Muscle layer of colon (tissue), 2 donors: ENCODE results near the gene RAB3C.
A peak's percentile ranks its signal among the peaks of the same experiment; 100 is the strongest.

ENCODE experiments used
- H3K27ac ChIP-seq: one replicate; pipeline ENCODE4 v1.7.0; 2013; ENCODE audit warnings: low read depth, mild to moderate bottlenecking, low read length, moderate library complexity
- H3K27me3 ChIP-seq, 2 donors: one replicate each; pipeline ENCODE4 v1.7.0; 2013; ENCODE audit warnings: low read length in 2 of 2, mild to moderate bottlenecking in 2 of 2; ENCODE audit not compliant: insufficient read depth in 2 of 2, control insufficient read depth in 1 of 2
- H3K36me3 ChIP-seq: one replicate; pipeline ENCODE4 v1.7.0; 2013; ENCODE audit warnings: mild to moderate bottlenecking, low read length; ENCODE audit not compliant: insufficient read depth
- H3K4me1 ChIP-seq: one replicate; pipeline ENCODE4 v1.7.0; 2013; ENCODE audit warnings: mild to moderate bottlenecking, low read length; ENCODE audit not compliant: insufficient read depth
- H3K4me3 ChIP-seq, 2 donors: one replicate each; pipeline ENCODE4 v1.7.0; 2013; ENCODE audit warnings: low read length in 2 of 2, low read depth in 1 of 2, mild to moderate bottlenecking in 1 of 2, moderate library complexity in 1 of 2
- H3K9ac ChIP-seq: one replicate; pipeline ENCODE4 v1.7.0; 2013; ENCODE audit warnings: low read length
- H3K9me3 ChIP-seq: one replicate; pipeline ENCODE4 v1.7.0; 2013; ENCODE audit warnings: mild to moderate bottlenecking, low read length
- donor health status: abdominal sarcoma.
- donor health status: Adenocarcinoma of cecum.

Gene RAB3C

DNA sequence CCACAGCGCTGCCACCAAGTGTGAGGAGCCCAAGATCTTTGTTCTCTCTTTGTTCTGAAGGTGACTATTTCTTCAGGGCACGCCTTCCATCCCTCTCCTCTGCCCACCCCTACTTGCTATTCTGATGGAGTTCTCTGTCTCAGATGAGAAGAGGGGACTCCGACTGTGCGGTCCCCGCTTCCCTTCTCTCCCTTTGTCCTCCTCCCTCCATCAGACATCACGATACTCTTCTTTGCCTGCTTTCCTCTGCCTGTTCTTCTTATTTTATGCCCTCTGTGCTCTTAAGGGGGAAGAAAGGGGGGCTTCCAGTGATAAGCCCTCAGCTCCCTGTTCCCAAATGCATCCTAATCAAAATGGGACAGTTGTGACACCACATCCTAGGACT lies 307.8 kb downstream of the RAB3C start:
- Histone ChIP-seq H3K4me1 (no peaks in the 10 kb centered on the region), H3K27me3 (no peaks in the 10 kb centered on the region), H3K27ac (no peak overlapping the region), H3K9me3 (no peaks in the 10 kb centered on the region), H3K4me3 (no peak overlapping the region), H3K36me3 (no peaks in the 10 kb centered on the region), H3K9ac (no peak overlapping the region)

DNA sequence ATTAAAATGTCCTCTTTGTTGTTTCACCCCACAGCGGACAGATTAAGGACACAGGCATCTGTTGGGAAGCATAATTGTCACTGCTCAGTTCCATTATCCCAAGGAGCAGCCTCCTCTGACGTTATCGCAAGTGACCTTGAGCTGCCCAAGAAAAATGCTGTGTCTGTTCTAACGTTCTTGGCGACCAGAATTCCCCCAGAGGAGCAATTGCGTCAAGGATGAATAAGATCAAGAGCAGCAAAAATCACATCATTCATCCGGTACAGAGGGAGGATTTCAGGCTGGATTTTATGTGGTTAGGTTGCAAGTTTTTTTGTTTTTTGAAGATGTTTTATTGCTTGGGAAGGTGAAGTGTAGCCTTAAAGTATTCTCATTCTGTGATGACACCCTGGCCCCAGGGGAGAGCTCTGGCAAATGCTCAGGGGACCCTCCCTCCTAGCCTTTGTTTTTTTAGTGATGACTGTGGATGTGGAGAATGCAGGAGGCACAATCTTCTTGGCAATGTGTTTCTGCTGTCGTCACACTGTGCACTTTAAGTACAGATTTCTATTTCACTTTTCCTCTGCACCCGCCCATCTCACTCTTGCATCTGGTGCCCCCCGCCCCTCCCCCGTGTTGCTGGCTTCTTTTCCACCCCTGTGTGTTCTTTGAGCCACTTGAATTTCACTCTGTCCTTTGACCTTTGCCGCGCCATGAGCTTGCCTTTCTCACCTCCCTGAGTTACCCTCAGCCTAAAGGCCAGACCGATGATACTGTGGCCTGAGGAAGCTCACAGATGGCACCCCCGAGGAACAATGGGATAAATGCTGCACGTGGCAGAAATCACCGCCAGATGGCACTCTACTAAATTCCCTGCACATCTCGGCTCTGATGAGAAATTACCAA lies 308.5 kb downstream of the RAB3C start:
- no peak overlapping the region for H3K9ac ChIP-seq
- H3K27ac ChIP-seq, result no peak overlapping the region
- no peaks in the 10 kb centered on the region for H3K4me1 ChIP-seq
- H3K4me3 ChIP-seq, result peak overlapping the region in 1 of 2 donors; percentile 4
- H3K36me3 ChIP-seq, result no peaks in the 10 kb centered on the region
- no peaks in the 10 kb centered on the region for H3K27me3 ChIP-seq
- no peaks in the 10 kb centered on the region for H3K9me3 ChIP-seq

DNA sequence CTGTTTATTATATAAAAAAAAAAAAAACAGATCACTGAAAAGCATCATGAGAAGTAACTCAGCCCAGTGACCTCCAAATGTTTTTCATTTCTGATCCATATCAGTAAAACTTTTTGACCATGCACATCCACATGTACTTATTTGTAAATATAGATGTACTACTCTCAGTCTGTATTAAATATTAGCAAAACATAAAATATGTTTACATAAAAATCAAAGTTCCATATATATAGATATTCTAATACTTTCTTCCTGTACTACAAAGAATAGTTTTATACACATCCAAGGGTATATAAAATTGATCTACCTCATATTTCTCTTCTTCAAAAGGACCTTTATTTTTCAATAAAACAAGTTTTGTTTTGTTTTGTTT lies 309.1 kb downstream of the RAB3C start:
- Histone ChIP-seq H3K9ac (no peak overlapping the region), H3K4me3 (no peak overlapping the region), H3K27ac (no peak overlapping the region), H3K27me3 (no peaks in the 10 kb centered on the region), H3K4me1 (no peaks in the 10 kb centered on the region), H3K9me3 (no peaks in the 10 kb centered on the region), H3K36me3 (no peaks in the 10 kb centered on the region)

DNA sequence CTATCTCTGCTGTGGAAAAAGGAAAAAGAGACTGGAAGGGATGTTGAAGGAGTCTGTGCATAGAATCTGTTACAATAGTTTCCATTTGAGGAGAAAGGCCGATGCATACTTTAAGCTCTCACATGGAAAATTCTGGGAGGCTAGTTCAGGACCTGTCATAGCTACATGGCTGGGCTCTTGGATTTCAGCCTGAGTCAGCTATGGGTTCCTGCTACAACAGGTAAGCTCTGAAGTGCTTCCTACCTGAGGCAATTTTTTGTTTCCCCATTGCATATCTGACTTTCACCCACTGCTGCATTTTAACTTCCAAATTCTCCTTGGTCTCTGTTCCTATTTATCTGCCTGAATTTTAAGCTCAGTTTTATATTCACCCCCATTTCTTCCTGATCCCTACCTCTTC lies 310.7 kb downstream of the RAB3C start:
- Histone ChIP-seq H3K4me3 (no peak overlapping the region), H3K4me1 (no peaks in the 10 kb centered on the region), H3K9ac (no peak overlapping the region), H3K36me3 (no peaks in the 10 kb centered on the region), H3K27ac (no peak overlapping the region), H3K9me3 (no peaks in the 10 kb centered on the region), H3K27me3 (no peaks in the 10 kb centered on the region)

DNA sequence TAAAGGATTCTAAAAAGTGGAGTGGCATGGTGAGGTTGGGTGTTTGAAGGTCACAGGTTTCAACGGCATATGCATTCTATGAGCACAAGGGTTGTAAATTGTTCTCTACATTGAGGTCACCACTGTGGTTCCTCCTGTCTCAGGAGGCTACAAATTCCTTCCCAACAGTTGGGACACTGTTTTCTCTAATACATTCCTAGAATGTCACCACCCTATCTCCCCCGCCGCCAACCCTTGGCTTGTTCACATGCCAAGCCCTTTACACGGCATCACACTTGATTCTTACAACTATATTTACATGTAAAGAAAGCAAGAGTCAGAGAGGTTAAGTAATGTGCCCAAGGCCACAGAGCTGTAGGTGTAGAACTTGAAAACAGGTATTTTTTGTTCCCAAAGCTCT lies 315.1 kb downstream of the RAB3C start:
- Histone ChIP-seq H3K9me3 (no peaks in the 10 kb centered on the region), H3K27ac (no peak overlapping the region), H3K4me3 (no peak overlapping the region), H3K27me3 (no peaks in the 10 kb centered on the region), H3K9ac (no peak overlapping the region), H3K4me1 (no peaks in the 10 kb centered on the region), H3K36me3 (no peaks in the 10 kb centered on the region)

DNA sequence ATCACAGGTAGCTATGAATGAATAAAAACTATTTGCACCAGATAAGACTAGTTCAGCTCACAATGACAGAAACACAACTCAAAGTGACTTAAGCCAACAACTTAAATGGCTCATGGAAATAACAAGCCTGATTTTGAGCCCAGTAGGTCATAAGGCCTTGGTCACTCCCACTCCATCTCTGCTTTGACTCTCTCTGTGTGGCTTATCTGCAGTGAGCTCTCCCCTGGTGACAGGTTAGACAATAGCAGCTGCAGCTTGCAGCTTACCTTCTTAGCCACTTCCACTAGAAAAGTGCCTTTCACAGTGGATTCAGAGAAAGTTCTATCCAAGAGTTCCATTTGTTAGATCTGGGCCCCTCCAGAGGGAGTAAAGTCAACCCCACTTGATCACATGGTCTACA lies 315.7 kb downstream of the RAB3C start:
- Histone ChIP-seq H3K4me3 (no peak overlapping the region), H3K27ac (no peak overlapping the region), H3K27me3 (no peaks in the 10 kb centered on the region), H3K9me3 (no peaks in the 10 kb centered on the region), H3K4me1 (no peaks in the 10 kb centered on the region), H3K36me3 (no peaks in the 10 kb centered on the region), H3K9ac (no peak overlapping the region)

DNA sequence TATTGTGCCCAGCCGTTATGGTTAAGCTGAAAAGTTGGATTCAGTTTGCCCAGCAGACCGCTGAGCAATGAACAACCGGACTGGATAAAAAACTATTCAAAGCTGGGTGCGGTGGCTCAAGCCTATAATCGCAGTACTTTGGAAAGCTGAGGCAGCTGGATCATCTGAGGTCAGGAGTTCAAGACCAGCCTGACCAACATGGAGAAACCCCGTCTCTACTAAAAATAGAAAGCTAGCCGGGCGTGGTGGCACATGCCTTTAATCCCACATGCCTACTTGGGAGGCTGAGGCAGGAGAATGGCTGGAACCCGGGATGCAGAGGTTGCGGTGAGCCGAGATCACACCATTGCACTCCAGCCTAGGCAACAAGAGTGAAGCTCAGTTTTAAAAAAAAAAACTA lies 318.4 kb downstream of the RAB3C start:
- no peak overlapping the region for H3K27ac ChIP-seq
- no peak overlapping the region for H3K9ac ChIP-seq
- no peaks in the 10 kb centered on the region for H3K36me3 ChIP-seq
- no peaks in the 10 kb centered on the region for H3K9me3 ChIP-seq
- H3K27me3 ChIP-seq, result no peaks in the 10 kb centered on the region
- no peak overlapping the region for H3K4me3 ChIP-seq
- H3K4me1 ChIP-seq, result no peaks in the 10 kb centered on the region

DNA sequence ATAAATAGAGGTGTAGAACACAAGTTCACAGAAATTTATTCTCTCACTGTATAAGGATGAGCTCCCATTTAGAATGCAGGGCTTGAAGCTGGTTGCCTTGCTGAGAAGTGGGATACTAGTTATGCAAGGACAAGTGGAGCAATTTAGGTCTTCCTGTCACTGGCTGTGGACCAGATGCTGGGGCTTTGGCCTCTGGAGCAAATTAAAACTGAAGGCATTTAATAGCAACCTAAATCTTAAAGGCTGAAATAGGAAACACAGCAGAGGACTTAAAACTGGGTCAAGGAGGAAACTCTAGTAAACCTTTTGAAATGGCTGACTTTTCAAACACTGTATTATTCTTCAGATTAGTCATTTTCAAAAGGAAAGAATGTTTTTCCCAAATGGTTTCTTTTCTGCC lies 319.4 kb downstream of the RAB3C start:
- H3K9me3 ChIP-seq, result no peaks in the 10 kb centered on the region
- no peaks in the 10 kb centered on the region for H3K36me3 ChIP-seq
- H3K27ac ChIP-seq, result no peak overlapping the region
- H3K4me1 ChIP-seq, result no peaks in the 10 kb centered on the region
- H3K4me3 ChIP-seq, result no peak overlapping the region
- H3K27me3 ChIP-seq, result no peaks in the 10 kb centered on the region
- H3K9ac ChIP-seq, result no peak overlapping the region

DNA sequence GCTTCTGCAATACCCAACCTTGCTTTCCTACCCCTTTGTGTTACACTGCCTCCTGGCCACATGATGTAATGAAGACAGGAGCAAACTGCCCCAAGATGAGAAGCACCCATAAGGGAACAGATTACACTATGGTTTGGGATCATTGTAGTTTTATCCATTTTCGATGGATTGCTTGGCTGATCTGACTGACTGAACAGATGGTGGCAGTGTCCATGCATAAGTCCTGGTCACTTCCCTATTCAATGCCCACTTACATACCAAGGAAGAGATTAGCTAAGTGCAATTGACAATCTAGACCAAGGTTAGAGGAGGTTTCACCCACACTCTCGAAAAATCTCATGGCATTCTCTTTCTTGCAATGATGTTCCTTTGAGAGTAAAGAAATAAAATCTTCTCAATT lies 319.9 kb downstream of the RAB3C start:
- Histone ChIP-seq H3K4me1 (no peaks in the 10 kb centered on the region), H3K9me3 (no peaks in the 10 kb centered on the region), H3K9ac (no peak overlapping the region), H3K27ac (no peak overlapping the region), H3K27me3 (no peaks in the 10 kb centered on the region), H3K4me3 (no peak overlapping the region), H3K36me3 (no peaks in the 10 kb centered on the region)

DNA sequence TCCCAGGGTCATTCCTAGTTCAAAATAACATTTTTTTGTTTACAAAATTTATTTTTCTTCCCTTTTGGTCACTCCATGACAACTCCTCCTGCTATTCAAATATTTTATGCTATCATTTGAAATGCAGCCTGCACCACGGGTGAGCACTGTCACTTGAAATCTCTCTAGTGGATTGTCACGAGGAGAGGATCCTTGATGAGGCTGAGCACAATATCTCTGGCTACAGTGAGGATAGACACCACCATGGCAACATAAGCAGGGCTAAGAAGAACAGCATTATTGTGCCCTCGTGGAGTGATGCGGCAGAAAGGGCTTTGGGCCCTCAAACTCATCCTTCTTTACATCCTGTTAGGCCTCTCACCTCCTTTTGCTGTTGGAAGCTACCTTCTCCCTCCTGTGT lies 321.9 kb downstream of the RAB3C start:
- no peaks in the 10 kb centered on the region for H3K36me3 ChIP-seq
- no peak overlapping the region for H3K27ac ChIP-seq
- no peaks in the 10 kb centered on the region for H3K27me3 ChIP-seq
- no peak overlapping the region for H3K4me3 ChIP-seq
- H3K4me1 ChIP-seq, result no peaks in the 10 kb centered on the region
- no peaks in the 10 kb centered on the region for H3K9me3 ChIP-seq
- no peak overlapping the region for H3K9ac ChIP-seq

DNA sequence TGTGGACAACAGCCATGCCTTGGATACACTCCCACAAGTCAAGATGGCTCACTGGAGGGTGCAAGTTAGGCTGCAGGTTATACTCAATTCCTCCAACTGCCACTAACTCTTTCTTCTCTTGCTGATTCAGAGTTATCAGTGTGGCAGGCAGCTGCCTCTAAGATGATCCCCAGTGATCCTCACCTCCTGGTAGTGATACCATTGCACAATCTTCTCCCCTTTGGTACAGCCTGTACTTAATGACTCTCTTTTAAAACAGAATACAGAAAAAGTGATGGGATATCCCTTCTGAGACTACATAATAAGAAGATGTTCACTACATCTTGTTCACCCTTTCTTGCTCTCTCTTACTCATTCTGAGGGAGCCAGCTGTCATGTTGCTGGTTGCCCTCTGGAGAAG lies 323.1 kb downstream of the RAB3C start:
- no peak overlapping the region for H3K4me3 ChIP-seq
- H3K27me3 ChIP-seq, result no peaks in the 10 kb centered on the region
- H3K9me3 ChIP-seq, result no peaks in the 10 kb centered on the region
- H3K9ac ChIP-seq, result no peak overlapping the region
- H3K36me3 ChIP-seq, result no peaks in the 10 kb centered on the region
- H3K27ac ChIP-seq, result no peak overlapping the region
- no peaks in the 10 kb centered on the region for H3K4me1 ChIP-seq
